Activated CD4-positive, alpha-beta T cell treated with anti-CD3 and anti-CD28 coated beads for 1 hour (primary cell): ENCODE results near the gene EPHA4.

ENCODE experiments used
- DNase-seq: peaks from one replicate; pipeline ENCODE4 v3.0.0-alpha.2; 2020

The EPHA4 gene

GRCh38 chr2:221431477-221431876 lies 140.6 kb downstream of the EPHA4 start:
- no peak for DNase-seq

- no peak for DNase-seq
These were observed 142.2 kb downstream of the EPHA4 start for GRCh38 chr2:221429741-221430491.

- DNase-seq: no peak
These were observed 143.2 kb downstream of the EPHA4 start for GRCh38 chr2:221428896-221429295.

- no peak for DNase-seq
These were observed 145.2 kb downstream of the EPHA4 start for GRCh38 chr2:221426929-221427328.

- DNase-seq: no peak
These were observed 146.2 kb downstream of the EPHA4 start for GRCh38 chr2:221425891-221426290.

GRCh38 chr2:221425353-221425752 lies 146.8 kb downstream of the EPHA4 start:
- DNase-seq: no peak

GRCh38 chr2:221423210-221423804 lies 148.8 kb downstream of the EPHA4 start:
- DNase-seq: no peak

GRCh38 chr2:221422516-221423209 lies 149.4 kb downstream of the EPHA4 start:
- no peak for DNase-seq

GRCh38 chr2:221420245-221420644 lies 151.9 kb downstream of the EPHA4 start:
- no peak for DNase-seq

GRCh38 chr2:221415789-221416188 lies 156.3 kb downstream of the EPHA4 start:
- DNase-seq: no peak

- DNase-seq: no peak
These were observed 159.1 kb downstream of the EPHA4 start for GRCh38 chr2:221412978-221413377.

GRCh38 chr2:221410487-221410886 lies 161.6 kb downstream of the EPHA4 start:
- no peak for DNase-seq

- no peak for DNase-seq
These were observed 164.3 kb downstream of the EPHA4 start for GRCh38 chr2:221407765-221408164.

- no peak for DNase-seq
These were observed 166.6 kb downstream of the EPHA4 start for GRCh38 chr2:221405521-221405920.

- no peak for DNase-seq
These were observed 170.0 kb downstream of the EPHA4 start for GRCh38 chr2:221402072-221402471.

GRCh38 chr2:221400411-221400810 lies 171.7 kb downstream of the EPHA4 start:
- DNase-seq: no peak

- no peak for DNase-seq
These were observed 172.9 kb downstream of the EPHA4 start for GRCh38 chr2:221399183-221399582.

- DNase-seq: no peak
These were observed 174.9 kb downstream of the EPHA4 start for GRCh38 chr2:221397187-221397586.

GRCh38 chr2:221392228-221392881 lies 179.7 kb downstream of the EPHA4 start:
- no peak for DNase-seq

GRCh38 chr2:221390878-221391277 lies 181.2 kb downstream of the EPHA4 start:
- no peak for DNase-seq

GRCh38 chr2:221389904-221390303 lies 182.2 kb downstream of the EPHA4 start:
- no peak for DNase-seq

- DNase-seq: no peak
These were observed 182.7 kb downstream of the EPHA4 start for GRCh38 chr2:221389421-221389820.

GRCh38 chr2:221388891-221389290 lies 183.2 kb downstream of the EPHA4 start:
- DNase-seq: no peak

GRCh38 chr2:221385716-221386115 lies 186.4 kb downstream of the EPHA4 start:
- no peak for DNase-seq
